Measurements from ENCODE around the gene HECW1. TPM values are rescaled to one million over a fixed set of nuclear protein-coding genes. Genes with fewer than 3 reads are reported as not detected.
"Not testable (repeated sequence)": the region's sequence is repeated elsewhere in the genome, so short reads cannot be mapped to it uniquely, and the experiment has no call there.

Gene HECW1
- total RNA-seq: not detected

DNA sequence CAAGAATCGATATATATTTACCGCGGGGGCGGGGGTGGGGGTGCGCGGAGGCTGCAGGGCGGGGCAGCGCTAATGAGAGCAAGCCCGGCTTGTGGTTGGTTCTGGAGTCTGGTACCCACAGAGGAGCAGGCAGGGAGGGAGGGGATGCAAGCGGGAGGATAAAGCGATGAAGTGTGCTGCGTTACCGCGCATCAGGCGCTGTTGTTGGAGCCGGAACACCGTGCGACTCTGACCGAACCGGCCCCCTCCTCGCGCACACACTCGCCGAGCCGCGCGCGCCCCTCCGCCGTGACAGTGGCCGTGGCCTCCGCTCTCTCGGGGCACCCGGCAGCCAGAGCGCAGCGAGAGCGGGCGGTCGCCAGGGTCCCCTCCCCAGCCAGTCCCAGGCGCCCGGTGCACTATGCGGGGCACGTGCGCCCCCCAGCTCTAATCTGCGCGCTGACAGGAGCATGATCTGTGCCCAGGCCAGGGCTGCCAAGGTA, at the start of gene HECW1:
Gene HECW1 (plus strand): TSS at position 189 of the 482 bp plus-strand sequence. CDS start 131,259 bp downstream, outside the sequence.
- Mint-ChIP-seq H3K36me3 (peaks cover 0 to 4% of the 10 kb centered on the region in 2 donors), H3K27ac (no peak within 1 kb of the TSS), H3K9me3 (no peaks in the 10 kb centered on the region)
- DNase-seq (ENCODE audit: low spot score in 2 of 2) (peak in 1 of 2 donors; percentile 5), ATAC-seq (peak in 1 of 2 donors; percentile 23)

DNA sequence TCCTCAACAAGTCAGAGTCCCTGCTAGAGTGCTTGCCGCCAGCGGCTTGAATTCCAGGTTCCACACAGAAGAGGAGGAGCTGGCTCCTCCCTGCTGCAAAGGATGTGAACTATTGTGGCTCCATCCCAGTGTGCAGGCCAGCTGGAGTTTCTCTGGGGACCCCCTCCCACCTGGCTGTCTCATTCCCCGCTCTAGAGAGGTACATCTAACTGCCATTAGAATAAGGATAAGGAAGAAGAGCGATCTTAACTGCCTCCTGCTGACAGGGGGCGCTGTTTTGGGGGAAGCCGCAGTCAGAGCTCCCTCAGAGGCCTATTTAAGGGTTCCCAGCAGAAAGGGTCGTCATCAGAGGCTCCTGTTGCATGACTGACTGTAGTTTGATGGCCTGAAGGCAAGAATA, 40.8 kb upstream of the HECW1 start:
- Mint-ChIP-seq H3K36me3 (peaks cover 0 to under 1% of the 10 kb centered on the region in 2 donors), H3K9me3 (no peaks in the 10 kb centered on the region), H3K27ac (no peak overlapping the region)
- no peak for ATAC-seq
- DNase-seq (ENCODE audit: low spot score in 2 of 2): peak in 1 of 2 donors; percentile 33

DNA sequence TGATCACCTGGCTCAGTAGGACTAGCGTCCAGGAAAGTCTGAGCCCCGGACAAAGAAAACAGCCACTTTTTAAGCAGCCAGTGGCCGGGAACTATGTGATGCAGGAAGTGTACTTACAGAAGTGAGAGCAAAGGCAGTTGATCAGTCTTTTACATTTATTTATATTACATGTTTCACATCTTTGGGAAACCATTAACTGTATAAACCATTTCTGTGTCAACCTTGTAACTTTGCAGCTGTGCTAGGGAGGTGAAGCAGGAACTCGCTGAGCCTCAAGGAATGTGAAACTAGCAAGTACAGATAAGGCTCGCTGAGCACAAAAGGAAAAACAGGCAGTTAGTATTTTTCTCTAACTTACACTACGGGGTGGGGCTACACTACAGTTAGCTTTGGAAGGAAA, 39.9 kb upstream of the HECW1 start:
- peaks cover 0 to 9% of the 10 kb centered on the region in 2 donors for H3K36me3 Mint-ChIP-seq
- DNase-seq (ENCODE audit: low spot score in 2 of 2) (no peak), ATAC-seq (no peak)
- peaks cover 0 to 6% of the 10 kb centered on the region in 2 donors for H3K9me3 Mint-ChIP-seq
- no peak overlapping the region for H3K27ac Mint-ChIP-seq

DNA sequence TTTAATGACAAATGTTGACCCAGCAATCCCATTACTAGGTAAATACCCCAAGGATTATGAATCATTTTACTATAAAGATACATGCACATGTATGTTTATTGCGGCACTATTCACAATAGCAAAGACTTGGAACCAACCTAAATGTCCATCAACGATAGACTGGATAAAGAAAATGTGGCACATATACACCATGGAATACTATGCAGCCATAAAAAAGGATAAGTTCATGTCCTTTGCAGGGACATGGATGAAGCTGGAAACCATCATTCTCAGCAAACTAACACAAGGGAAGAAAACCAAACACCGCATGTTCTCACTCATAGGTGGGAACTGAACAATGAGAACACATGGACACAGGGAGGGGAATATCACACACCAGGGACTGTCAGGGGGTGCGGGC, 38.6 kb upstream of the HECW1 start:
- ATAC-seq; H3K27ac Mint-ChIP-seq; DNase-seq (ENCODE audit: low spot score in 2 of 2); H3K36me3 Mint-ChIP-seq; H3K9me3 Mint-ChIP-seq: not testable (repeated sequence)

DNA sequence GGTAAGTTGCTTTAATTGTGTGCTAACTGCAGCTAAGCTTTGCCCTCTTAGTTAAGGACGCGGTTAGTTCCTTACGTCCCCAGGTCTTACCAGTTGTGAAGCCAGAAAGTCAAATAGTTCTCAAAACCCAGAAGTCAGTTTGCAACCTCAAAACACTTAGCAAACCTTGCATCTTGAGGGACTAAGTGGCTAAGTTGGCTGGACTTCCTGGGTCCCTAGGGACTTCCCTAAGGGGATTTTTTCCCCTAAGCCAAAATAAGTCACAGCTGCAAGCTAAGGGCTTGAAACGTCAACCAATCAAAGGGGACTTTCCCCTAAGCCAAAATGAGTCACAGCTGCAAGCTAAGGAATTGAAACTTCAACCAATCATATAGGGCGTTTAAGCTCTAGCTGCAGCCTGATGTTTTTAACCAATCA, 36.2 kb upstream of the HECW1 start:
- ATAC-seq (peak; percentile 73 to 97), DNase-seq (ENCODE audit: low spot score in 2 of 2) (peak; percentile 6 to 56)
- Mint-ChIP-seq H3K36me3 (peaks cover 5 to 13% of the 10 kb centered on the region in 2 donors), H3K9me3 (peaks cover 0 to 10% of the 10 kb centered on the region in 2 donors), H3K27ac (peak overlapping the region in 1 of 2 donors; percentile 56)

DNA sequence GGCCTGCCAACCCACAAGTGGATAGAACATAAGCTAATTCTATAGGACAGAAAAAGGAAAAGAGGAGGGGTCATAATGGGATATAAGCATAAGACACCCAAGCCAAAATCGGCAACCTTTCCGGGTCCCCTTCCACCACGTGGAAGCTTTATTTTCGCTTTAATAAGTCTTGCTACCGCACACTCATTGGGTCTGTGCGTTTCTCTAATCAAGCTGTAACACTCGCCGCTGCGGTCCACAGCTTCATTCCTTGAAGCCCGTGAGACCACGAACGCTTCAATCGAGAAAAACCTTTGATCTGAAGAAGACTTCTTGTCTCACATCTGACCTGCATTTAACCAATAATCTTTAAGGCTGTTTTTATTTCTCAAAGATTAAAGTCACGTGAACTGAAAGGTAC, 35.8 kb upstream of the HECW1 start:
- DNase-seq (ENCODE audit: low spot score in 2 of 2) (no peak), ATAC-seq (no peak)

DNA sequence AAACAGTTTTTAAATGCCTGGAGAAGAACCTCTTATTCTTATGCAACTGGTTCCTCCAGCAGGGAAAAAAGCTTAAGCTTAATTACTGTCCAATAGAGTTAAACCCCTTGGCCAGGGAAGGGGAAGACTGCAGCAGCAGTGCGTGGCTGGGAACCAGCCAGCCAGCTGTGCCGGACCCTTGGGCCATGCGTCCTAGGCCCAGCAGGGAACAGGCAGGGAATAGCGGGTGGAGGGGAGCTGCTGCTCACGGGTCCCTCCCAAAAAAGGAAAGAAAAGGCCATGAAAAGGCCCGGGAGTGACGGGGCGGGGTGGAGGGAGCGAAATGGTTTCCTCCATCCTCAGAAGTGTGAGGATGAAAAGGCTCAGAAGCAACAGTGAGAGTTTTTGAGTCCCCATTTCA, 35.2 kb upstream of the HECW1 start:
- Mint-ChIP-seq H3K27ac (peak overlapping the region in 1 of 2 donors; percentile 53), H3K9me3 (peaks cover 0 to 10% of the 10 kb centered on the region in 2 donors), H3K36me3 (peaks cover 5 to 13% of the 10 kb centered on the region in 2 donors)
- DNase-seq (ENCODE audit: low spot score in 2 of 2) (no peak), ATAC-seq (no peak)

More for the DNA sequence above, 35.8 kb upstream of the HECW1 start:
- Mint-ChIP-seq H3K36me3 (peaks cover 5 to 13% of the 10 kb centered on the region in 2 donors), H3K27ac (no peak overlapping the region), H3K9me3 (peaks cover 0 to 10% of the 10 kb centered on the region in 2 donors)

DNA sequence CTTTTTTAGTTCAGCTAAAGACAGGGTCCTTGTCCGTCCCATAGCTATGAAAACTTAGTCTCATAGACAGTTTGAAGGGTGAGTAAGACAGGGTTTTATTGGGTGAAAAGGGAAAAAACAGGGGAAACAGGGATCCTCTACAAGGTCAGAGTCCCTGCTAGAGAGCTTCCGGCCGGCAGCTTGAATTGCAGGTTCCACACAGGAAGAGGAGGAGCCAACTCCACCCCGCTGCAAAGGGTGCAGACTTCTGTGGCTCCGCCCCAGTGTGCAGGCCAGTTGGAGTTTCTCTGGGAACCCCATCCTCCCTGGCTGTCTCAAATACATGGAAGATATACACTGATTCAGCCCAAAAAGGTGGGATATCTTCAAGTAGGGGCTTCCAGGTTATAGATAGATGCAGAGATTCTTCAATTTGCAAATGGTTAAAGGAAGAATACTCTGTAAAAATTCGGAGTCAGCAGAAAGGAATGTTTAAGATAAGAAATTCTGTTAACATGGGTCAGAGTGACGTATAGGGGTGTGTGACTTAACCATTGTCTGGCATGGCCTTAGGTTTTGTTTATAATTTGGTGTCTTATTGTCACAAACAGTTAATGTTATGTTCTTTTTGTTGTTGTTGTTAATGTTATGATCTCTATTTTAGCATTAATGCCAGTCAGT, 34.6 kb upstream of the HECW1 start:
- ATAC-seq (no peak), DNase-seq (ENCODE audit: low spot score in 2 of 2) (no peak)
- peaks cover 0 to 10% of the 10 kb centered on the region in 2 donors for H3K9me3 Mint-ChIP-seq
- peak overlapping the region in 1 of 2 donors; percentile 2 for H3K27ac Mint-ChIP-seq
- H3K36me3 Mint-ChIP-seq: peaks cover 5 to 13% of the 10 kb centered on the region in 2 donors

DNA sequence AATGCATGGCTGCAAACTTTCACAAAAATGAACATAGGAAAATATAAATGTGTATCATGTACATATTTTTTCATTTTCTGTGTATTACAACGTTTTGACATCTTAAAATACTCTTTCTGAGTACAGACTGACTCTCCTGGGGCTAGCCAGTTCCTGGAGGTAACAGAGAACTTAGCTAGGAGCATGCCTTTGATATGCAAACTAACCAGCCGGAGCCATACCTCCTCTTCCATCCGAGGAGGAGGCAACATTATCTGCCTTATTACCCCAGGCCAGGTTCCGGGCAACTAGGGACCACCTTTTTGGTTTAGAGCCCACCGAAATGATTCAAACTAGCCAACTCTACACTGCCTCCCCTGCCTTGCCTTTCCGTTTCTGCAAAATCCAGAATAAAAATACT, 33.7 kb upstream of the HECW1 start:
- Mint-ChIP-seq H3K27ac (no peak overlapping the region), H3K36me3 (peaks cover 5 to 13% of the 10 kb centered on the region in 2 donors), H3K9me3 (peaks cover 0 to 10% of the 10 kb centered on the region in 2 donors)
- ATAC-seq (no peak), DNase-seq (ENCODE audit: low spot score in 2 of 2) (no peak)

DNA sequence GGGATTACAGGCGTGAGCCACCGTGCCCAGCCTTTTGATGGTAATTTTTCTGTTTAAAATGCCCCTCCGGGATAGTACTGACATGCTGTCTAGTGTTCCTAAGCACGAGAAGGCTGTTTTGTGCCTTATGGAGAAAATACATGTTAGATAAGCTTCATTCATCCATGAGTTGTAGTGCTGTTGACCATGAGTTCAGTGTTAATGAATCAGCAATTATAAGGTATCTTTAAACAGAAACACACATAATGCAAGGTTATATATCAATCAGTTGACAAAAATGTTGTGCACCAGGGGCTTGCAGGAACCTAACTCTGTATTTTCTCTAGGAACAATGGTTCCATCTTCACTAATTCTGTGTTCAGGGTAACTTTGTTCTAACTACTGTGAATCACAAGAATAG, 30.8 kb upstream of the HECW1 start:
- no peak for DNase-seq (ENCODE audit: low spot score in 2 of 2)
- Mint-ChIP-seq H3K27ac (no peak overlapping the region), H3K9me3 (peaks cover 4 to 10% of the 10 kb centered on the region in 2 donors), H3K36me3 (peaks cover 13 to 14% of the 10 kb centered on the region in 2 donors)
- ATAC-seq: no peak

DNA sequence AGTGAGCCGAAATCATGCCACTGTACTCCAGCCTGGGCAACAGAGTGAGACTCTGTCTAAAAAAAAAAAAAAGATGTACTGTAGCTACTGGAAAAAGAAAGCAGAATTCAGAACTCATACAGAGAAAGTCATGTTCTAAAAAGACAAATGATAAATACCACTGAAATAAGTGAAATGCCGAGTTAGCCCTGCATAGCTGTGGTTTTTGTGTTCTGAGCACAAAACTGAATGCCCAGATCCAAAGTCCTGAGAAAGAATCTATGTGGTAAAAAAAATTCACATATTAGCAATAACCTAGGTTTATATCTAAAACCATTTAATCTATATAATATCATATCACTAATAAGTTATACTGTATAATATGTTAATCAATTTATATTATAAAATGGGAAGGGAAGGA, 29.3 kb upstream of the HECW1 start:
- H3K9me3 Mint-ChIP-seq: peaks cover 4 to 12% of the 10 kb centered on the region in 2 donors
- DNase-seq (ENCODE audit: low spot score in 2 of 2): no peak
- H3K36me3 Mint-ChIP-seq: peaks cover 4 to 14% of the 10 kb centered on the region in 2 donors
- H3K27ac Mint-ChIP-seq: no peak overlapping the region
- ATAC-seq: no peak

DNA sequence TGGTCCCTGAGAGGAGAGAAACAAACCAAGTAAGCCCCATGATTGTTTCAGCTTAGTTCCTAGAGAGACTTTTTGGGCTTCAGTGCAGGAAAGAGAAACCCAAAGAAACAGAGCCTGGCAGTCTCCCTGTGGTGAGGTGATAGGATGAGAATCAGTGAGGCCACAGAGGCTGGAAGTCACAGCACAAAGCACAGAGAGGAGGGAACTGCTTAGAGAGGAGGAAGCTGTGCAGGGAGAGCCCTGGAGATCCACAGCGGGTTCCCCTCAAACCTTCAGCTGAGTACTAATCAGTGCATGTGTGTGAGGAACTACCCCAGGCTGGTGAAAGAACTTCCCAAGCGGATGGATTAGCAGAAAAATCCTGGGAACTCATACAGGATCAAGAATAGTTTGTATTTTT, 27.4 kb upstream of the HECW1 start:
- DNase-seq (ENCODE audit: low spot score in 2 of 2) (no peak), ATAC-seq (no peak)
- Mint-ChIP-seq H3K9me3 (peaks cover 0 to 19% of the 10 kb centered on the region in 2 donors), H3K27ac (no peak overlapping the region), H3K36me3 (peaks cover 0 to 9% of the 10 kb centered on the region in 2 donors)

DNA sequence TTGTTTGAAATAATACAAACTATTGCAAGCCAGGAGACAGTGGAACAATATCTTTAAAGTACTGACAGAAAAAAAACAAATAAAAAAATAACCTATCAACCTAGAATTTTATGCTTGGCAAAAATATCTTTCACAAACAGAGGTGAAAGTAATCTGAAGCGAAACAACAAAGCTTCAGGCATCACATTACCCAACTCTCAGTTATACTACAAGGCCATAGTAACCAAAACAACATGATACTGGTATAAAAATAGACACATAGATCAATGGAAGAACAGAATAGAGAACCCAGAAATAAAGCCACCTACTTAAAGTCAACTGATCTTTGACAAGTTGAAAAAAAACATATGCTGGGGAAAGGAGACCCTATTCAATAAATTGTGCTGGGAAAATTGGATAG, 26.5 kb upstream of the HECW1 start:
- Mint-ChIP-seq H3K27ac (no peak overlapping the region), H3K36me3 (peaks cover 0 to 9% of the 10 kb centered on the region in 2 donors), H3K9me3 (peaks cover 0 to 19% of the 10 kb centered on the region in 2 donors)
- ATAC-seq: no peak
- no peak for DNase-seq (ENCODE audit: low spot score in 2 of 2)

DNA sequence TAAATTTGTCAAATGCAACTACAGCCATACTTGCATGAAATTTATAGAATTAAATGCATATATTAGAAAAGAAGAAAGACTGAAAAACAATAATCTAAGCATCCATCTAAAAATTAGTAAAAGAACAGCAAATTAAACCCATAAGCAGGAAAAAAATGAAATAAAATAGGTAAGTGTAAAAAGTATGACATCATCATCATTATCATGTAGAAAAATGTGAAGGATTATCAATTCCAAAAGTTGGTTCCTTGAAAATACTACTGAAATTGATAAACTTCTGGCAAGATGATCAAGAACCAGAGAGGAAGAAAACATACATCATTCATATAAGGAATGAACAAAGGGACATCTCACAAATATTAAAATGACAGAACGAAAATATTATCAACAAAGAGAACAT, 19.6 kb upstream of the HECW1 start:
- peaks cover 7 to 8% of the 10 kb centered on the region in 2 donors for H3K9me3 Mint-ChIP-seq
- H3K27ac Mint-ChIP-seq: no peak overlapping the region
- DNase-seq (ENCODE audit: low spot score in 2 of 2): no peak
- no peak for ATAC-seq
- H3K36me3 Mint-ChIP-seq: no peaks in the 10 kb centered on the region

DNA sequence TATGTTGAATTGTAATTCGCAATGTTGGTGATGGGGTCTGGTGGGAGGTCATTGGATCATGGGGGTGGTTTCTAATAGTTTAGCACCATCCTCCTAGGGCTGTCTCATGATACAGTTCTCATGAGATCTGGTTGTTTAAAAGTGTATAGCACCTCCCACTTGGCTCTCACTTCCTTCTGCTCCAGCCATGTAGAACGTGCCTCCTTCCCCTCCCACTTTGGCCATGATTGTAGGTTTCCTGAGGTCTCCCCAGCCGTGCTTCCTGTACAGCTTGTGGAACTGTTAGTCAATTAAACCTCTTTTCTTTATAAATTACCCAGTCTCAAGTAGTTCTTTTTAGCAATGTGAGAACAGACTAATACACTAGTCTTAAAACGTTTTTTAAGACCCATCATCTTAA, 15.6 kb upstream of the HECW1 start:
- DNase-seq (ENCODE audit: low spot score in 2 of 2) (no peak), ATAC-seq (no peak)
- H3K9me3 Mint-ChIP-seq: peaks cover 0 to 7% of the 10 kb centered on the region in 2 donors
- no peaks in the 10 kb centered on the region for H3K36me3 Mint-ChIP-seq
- H3K27ac Mint-ChIP-seq: no peak overlapping the region

DNA sequence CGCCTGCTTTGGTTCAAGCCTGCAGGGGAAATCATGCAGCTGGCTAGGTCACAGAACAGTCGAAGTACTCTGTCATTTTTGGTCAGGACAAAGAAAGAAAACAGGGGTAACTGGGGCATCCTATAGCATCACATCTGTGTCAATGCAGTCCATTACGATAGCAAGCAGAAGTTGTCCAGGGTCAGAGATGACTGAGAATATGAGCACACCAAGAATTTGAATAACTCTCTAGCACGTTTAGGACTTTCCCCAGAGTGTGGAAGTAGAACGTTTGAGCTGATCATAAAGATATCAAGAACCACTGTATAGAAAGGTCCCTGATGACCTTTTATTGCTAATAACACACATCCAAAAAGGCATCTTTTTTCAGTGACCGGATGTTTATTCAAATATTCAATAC, 12.7 kb upstream of the HECW1 start:
- no peak for DNase-seq (ENCODE audit: low spot score in 2 of 2)
- Mint-ChIP-seq H3K36me3 (no peaks in the 10 kb centered on the region), H3K27ac (no peak overlapping the region), H3K9me3 (peaks cover 0 to 7% of the 10 kb centered on the region in 2 donors)
- no peak for ATAC-seq

DNA sequence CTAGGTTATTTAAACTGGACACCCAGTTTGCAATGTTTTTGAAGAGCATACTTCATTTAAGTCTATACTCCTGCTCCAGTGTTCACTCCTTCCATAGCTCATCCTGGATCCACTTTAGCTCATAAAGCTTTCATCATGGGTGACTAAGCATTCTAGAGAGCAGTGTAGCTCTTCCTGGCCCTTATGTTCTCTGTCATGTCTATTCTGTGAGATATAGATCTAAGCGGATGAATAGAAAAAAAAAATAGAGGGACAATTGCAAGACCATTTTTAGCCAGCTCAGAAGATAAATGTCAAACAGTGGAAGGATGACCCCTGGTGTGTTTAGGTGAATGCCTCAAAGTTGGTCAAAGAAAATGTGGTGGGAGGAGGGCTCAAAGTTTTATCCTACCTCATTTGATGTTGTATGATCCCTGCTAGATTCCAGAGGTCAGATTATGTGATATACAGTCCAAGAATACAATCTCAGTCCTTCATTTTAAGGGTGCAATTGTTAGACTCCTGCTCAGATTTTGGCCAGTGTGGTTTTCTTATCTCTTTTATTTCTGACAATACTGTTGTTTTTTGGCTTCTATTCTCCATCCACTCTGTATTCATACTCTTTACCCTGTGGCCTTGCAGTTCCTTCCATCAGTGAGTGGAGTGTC, 7.5 kb upstream of the HECW1 start:
- H3K9me3 Mint-ChIP-seq: no peaks in the 10 kb centered on the region
- DNase-seq (ENCODE audit: low spot score in 2 of 2) (no peak), ATAC-seq (no peak)
- no peak overlapping the region for H3K27ac Mint-ChIP-seq
- H3K36me3 Mint-ChIP-seq: no peaks in the 10 kb centered on the region

Data from activated naive CD4-positive, alpha-beta T cell treated with anti-CD3 and anti-CD28 coated beads, Interleukin-2, amount 50 U/mL, for 72 hours (primary cell).